Glomerular visceral epithelial cell (primary cell): ENCODE data around the gene SCLT1.
A peak's percentile ranks its signal among the peaks of the same experiment; 100 is the strongest.

Experiments used
- DNase-seq: peaks from one replicate; pipeline ENCODE4 v3.0.0-alpha.2; 2016; ENCODE audit errors: extremely low spot score

The SCLT1 gene

GRCh38 chr4:128871948-128872347, 221.4 kb downstream of the SCLT1 start:
- DNase-seq = no peak

- no peak for DNase-seq
Observed at GRCh38 chr4:128869776-128870509, 223.4 kb downstream of the SCLT1 start.

GRCh38 chr4:128868758-128869157, 224.6 kb downstream of the SCLT1 start:
- no peak for DNase-seq

DNA sequence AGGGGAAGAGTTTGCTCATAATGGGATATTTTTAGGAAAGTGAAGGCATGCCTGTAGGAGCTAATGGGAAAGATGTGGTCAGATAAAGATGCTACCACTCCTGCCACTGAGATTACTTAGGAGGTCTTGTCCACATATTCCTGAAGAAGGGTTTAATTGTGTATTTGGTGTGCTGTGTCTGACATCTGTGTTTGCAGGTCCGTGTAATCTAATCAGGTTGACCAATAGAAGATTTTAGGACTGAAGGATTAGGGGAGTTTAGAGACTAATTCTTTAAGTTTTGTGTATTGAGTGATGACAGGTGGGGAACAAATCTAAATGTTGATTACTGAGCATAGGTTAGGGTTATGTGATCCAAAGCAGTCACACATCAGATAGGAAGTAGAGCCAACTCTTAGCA, 226.6 kb downstream of the SCLT1 start:
- DNase-seq = no peak

DNA sequence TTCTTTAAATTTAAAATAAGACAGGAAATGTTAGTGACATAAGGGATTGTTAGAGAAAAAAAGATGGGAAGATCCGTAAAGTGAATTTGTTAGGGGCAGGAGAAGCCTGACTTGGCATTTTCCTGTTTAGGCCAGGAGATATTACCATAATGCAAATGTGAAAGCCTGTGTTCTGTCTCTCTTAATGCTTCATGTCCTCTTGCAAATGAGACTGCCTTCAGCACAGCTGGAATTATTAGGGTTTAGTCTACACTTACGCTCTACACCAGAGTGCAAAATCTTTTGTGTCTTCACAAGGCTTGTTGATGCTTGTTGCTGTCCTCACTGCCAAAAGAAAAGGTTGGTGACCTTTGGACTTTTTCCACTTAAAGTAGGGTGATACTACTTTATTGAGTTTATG, 227.1 kb downstream of the SCLT1 start:
- no peak for DNase-seq

GRCh38 chr4:128865132-128865531, 228.2 kb downstream of the SCLT1 start:
- DNase-seq = no peak

DNA sequence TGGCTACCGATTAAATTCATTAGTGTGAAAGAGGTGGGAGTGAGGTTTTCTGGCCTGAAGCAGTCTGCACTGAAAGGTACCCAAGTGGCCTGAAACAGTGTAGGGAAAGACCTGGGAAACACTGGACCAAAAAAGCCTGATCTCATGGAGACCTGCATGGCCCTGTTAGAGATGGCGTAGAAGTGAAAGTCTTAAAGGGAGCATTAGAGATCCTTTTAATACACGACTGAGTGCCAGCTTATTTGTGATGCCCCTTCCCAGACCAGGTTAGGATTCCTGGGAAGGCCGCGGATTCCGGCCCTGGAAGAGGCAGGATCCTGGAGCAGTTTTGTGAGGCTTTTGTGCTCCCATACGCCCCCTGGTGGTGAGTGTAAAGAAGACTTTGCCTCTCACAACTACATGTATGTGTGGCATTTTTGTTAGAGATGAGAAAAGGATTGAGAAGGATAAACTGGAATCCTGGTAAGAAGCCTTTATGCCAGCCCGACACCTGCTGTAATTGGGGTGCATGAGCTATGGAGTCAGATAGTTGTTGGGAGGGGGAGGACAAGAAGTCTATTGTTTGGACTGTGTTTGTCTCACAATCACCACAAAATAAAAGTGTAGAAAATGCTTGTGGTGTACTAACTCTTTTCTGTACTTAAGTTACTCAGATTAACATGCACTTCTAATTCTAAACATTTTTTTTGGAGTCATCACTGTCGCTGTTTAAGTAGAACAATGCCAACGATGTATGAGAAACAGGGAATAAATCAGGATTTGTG, 229.8 kb downstream of the SCLT1 start:
- peak; percentile 85 for DNase-seq

GRCh38 chr4:128862608-128863311, 230.6 kb downstream of the SCLT1 start:
- DNase-seq = peak; percentile 74

DNA sequence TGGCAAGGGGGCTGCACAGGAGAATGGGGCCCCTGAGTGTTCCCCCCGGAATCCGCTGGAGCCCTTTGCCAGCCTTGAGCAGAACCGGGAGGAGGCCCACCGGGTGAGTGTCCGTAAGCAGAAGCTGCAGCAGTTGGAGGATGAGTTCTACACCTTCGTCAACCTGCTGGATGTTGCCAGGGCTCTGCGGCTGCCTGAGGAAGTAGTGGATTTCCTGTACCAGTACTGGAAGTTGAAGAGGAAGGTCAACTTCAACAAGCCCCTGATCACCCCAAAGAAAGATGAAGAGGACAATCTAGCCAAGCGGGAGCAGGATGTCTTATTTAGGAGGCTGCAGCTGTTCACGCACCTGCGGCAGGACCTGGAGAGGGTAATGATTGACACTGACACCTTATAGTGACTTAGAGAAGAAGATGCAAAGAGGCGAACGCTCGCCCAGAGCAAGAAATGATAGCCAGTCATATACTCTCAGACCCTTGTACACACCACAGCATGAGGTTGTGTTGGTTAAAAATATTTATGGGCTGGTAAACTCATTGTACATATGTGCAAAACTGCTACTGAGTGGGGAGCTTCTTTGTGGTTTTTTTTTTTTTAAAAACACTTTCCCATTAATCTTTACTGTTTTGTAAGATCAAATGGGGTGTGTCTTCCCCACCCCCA, 231.4 kb downstream of the SCLT1 start:
- DNase-seq = no peak

GRCh38 chr4:128859887-128860677, 233.3 kb downstream of the SCLT1 start:
- DNase-seq = no peak

DNA sequence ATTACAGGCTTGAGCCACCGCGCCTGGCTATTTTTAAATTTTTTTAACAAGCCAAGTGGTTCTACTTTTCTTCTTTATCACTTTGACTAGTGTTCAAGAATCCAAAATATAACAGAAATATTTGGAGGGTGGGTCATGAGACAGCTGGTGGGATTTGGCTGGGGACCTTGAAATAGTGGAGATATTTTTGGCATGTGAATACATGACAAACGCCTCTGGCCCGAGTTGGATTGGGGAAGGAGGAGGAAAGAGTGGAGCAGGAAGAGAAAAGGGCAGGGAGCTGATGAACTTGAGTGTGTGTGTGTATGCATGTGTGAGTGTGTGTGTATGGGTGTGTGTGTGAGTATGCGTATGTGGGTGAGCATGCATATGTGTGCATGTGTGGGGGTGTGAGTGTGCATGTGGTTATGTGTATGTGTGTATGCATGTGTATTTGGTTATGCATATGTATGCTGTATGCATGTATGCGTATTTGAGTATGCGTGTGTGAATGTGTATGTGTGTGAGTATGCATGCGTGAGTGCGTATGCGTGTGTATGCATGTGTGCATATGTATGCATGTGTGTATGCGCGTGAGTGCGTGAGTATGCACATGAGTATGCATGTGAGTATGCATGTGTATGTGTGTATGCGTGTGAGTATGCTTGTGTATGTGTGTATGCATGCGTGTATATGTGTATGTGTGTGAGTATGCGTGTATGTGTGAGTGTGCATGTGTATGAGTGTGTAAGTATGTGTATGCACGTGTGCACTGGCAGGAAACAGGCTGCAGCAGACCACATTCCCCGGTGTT, 234.3 kb downstream of the SCLT1 start:
- no peak for DNase-seq

GRCh38 chr4:128856246-128856645, 237.1 kb downstream of the SCLT1 start:
- DNase-seq = no peak

DNA sequence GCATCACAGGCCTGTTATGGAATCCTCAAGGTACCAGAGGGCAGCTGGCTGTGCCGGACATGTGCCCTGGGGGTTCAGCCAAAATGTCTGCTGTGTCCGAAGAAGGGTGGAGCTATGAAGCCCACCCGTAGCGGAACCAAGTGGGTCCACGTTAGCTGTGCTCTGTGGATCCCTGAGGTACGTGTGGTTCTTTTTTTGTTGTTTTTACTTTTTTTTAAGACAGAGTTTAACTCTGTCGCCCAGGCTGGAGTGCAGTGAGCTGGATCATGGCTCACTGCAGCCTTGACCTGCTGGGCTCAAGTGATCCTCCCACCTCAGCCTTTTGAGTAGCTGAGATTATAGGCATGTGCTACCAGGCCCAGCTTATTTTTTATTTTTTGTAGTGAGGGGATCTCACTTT, 237.7 kb downstream of the SCLT1 start:
- DNase-seq = no peak

- peak; percentile 28 for DNase-seq
Observed at GRCh38 chr4:128854433-128854832, 238.9 kb downstream of the SCLT1 start.

DNA sequence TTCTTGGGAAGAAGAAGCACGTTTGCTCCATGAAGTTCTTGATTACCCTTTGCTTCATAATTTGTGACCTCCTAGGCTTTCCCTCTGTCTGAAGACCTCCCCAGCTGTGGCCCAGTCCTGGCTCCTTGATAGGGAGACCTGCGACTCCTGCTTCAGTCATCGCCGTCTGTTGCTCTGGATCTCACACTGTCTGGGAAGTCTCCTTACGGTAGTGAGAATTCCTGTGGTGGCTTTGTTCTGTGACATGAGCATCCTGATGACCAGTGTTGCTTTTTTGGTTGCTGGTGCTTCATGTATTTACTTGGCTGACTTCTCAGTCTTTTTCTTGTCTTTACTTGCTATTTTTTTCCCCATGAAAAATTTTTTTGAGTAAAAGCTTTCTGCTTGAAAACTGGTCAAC, 239.6 kb downstream of the SCLT1 start:
- peak; percentile 47 for DNase-seq

DNA sequence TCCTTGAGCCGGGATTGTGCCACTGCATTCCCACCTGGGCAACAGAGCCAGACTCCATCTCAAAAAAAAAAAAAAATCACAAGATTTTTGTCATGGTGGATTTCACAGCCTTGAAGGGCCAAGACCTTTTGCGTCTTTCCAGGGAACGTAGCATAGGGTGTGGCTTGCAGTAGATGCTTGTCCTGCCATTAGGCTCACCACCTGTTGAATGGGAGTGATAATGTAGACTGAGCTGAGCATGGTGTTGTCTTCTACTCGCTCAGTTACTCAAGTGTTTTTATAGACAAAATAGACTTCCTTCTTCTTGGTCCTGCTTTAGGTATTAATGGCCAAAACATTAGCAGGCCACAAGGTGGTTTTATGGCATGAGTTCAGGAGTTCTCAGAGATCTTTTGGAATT, 243.1 kb downstream of the SCLT1 start:
- no peak for DNase-seq

GRCh38 chr4:128848461-128848860, 244.9 kb downstream of the SCLT1 start:
- DNase-seq = no peak

DNA sequence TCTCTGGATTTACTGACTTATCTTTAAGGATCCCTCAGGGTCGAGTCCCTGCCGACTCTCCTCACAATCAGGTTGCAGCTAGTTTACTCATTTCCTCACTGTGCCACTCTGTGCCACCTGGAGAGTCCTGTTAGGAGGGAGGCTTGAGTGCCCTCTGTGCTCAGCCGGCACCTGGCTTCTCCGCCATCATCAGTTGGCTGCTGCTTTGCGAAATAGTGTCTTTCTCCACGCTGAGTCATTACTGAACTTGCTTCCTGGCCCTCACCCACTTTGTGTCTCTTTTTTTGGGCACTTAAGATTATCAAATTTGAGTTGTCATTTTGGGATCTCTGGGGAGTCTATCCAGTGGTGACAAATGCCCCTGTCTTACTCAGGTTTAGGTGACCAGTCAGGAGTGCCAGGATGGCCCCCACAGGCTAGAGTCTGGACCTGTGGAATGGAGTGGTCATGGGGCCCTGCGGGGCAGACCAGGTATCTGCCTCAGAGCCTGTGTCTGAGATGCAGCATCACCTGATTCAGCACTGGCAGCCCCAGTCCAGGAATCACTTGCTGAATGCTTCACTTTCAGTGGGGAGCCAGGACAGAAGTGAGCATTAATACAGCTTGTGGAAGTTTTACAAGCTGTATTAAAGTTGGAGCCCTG, 246.1 kb downstream of the SCLT1 start:
- DNase-seq = no peak

DNA sequence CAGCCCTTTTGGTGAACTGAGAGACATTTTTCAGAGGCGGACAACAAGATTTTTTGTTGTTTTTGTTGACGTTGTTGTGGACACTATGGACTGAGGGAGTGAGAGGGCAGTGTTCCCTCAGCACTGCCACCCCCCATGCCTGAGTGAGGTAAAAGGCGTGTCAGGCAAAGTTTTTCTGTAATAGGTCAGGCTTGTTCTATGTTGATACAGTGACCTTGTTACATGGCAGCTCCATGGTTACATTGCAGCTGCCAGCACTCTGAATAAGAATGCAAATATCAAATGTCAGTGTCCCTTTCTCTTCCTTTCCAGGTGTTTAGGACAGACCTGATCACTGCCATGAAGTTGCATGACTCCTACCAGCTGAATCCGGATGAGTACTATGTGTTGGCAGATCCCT, 247.3 kb downstream of the SCLT1 start:
- DNase-seq = no peak

- no peak for DNase-seq
Observed at GRCh38 chr4:128844931-128845330, 248.4 kb downstream of the SCLT1 start.
